CD1c-positive myeloid dendritic cell (primary cell): ENCODE measurements around the gene NXPH2.

Experiments used
- DNase-seq: peaks from one replicate; pipeline ENCODE4 v3.0.0-alpha.2; 2016; ENCODE audit errors: extremely low spot score

The NXPH2 gene

DNA sequence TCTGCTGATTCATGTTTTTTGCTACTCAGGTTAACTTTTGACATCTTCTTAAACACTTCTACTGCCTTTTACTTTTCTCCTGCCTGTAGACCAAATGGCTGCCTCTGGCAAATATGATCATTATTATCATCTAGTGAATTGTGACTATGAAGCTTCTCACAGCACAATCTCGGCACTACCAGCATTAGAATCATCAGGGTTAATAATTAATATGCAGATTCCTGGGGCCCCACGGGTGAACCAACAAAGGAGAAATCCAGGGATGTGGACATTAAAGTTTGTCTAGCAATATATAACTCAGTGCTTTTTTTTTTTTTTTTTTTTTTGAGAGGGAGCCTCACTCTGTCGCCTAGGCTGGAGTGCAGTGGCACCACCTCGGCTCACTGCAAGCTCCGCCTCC, 142.5 kb downstream of the NXPH2 start:
- DNase-seq, result no peak

DNA sequence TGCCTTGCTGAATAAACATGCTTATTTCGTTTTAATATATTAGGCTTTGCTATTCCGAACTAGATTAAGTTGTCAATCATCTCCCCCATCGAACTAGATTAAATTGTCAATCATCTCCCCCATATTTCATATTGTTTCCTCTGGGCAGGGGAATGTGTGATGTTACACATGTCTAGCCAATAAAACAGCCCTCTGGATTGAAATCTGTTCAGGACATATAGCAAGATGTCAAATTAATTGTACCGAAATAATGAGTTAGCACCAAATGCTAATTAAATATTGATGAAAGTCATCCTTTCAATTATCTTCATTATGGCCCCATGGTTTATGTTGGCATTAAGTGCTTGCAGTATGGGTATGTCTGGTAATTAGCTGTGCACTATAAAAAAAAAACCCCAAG, 143.1 kb downstream of the NXPH2 start:
- DNase-seq, result no peak

DNA sequence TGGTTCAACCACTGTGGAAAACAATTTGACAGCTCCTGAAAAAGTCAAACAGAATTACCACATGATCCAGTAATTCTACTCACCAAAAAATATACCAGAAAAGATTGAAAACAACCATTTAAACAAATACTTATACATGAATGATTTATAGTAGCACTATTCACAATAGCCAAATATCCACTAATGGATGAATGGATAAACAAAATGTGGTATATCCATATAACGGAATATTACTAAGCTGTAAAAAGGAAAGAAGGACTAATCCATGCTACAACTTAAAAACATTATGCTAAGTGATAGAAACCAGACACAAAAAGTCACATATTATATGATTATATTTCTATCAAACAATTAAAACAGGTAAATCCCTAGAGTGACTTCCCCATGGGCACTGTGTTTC, 147.1 kb downstream of the NXPH2 start:
- DNase-seq, result no peak

DNA sequence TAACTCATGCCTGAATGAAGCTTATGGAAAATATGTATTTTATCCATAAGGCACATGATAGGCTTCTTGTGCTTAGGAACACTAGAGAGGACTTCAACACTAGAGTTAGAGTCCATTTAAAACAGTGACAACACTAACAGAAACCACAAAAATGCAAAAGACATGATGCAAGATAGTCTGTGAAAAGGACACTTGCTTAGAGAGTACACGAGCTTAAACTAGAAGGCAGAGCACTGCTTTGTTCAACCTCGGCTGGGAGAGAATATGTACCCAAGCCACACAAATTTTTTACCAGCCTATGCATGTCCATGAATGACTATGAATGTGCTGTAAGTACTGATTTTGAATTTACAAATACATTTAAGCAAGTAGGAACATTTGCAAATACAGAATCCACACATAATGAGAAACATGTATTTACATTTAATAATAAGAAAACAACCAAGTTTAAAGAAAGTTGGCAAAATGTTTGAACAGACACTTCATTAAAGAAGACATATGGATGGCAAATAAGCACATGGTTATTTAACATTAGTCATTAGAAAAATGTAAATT, 148.0 kb downstream of the NXPH2 start:
- no peak for DNase-seq

DNA sequence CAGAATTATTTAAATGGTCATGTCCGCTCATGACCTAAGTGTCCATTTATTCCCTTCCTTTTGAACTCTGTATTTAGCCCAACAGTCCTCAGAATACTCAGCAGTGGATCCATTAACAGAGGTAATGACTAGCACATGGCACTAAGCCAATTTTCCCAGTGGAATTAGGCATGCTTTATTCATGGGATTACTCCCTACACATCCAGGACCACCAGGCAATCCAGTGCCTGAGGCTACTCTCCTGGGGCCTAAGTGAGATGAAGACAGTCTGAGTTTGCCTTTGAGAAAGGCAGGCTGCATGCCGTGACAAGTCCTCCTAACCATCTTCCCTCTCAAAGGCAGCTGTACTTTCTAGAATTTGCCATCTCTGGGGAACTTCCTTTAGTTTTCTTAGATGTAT, 150.0 kb downstream of the NXPH2 start:
- no peak for DNase-seq

DNA sequence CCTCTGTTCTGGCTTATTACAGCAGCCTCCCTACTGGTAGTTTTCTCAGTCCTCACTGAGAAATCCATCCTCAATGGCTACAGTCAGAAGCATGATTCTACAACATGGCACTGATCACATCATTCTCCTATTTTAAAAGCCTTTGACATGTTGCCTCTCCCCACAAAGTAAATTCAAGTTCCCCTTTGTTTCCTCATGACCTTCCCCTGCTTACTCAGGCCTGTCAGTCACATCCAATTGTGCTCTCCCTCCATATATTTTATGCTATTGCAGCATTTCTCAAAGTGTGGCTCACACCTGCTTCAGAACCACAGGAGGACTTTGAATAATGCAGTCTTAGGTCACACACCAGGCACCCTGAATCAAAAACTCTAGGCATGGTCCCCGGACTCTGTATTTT, 154.0 kb downstream of the NXPH2 start:
- no peak for DNase-seq

DNA sequence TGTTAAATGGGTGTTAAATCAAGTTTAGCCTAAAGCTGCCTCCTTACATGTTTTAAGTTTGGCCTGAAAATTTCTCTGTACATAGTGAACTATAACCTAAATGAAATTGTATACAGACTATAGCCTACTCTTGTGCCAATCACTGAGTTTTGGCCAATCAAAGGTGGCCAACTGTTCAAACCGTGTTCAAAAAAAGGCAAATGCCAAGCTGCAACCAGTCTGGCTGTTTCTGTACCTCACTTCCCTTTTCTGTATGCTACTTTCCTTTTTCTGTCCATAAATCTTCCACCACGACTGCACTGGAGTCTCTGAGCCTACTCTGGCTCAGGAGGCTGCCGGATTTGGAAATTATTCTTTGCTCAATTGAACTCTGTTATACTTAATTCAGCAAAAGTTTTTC, 157.6 kb downstream of the NXPH2 start:
- DNase-seq, result no peak

DNA sequence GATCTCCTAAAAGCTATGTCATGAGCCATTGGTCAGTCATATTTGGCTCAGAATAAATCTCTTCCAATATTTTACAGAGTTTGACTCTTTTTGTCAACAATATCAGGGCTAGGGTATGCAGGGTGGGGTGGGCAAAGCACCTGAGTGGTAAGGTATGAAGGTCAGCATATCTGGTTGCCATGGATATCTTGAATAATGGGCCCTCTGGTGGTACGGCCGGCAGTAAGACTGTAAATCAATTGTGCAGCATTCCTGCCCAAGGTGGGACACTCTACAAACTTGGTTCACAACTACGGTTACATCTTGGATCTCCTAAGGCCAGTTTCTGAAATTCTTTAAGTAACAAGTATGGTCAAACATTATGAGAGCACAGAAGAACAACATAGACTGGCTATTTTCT, 159.1 kb downstream of the NXPH2 start:
- DNase-seq, result no peak

DNA sequence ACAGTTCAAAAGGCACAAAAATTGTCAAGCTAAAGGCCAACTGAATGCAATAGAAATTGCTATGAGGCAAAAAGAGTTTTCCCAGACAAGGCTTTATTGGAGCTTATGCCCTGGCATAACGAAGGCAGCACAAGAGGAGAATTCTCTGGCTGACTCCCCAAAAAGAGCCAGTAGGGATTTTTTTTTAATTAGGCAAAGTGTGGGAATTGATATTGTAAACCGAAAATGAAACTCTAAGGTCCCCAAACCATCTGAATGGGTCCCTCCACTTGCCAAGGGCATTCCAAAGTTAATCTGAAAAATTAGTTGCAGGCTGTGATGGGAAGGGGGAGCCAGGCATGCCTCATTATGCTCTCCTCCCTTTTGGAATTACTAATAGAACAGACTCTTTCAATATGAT, 159.8 kb downstream of the NXPH2 start:
- no peak for DNase-seq
